ENCODE results near the gene SRP14. TPM values are rescaled to one million over a fixed set of nuclear protein-coding genes. Genes with fewer than 3 reads are reported as not detected.

Gene SRP14
- total and polyA plus RNA-seq, 2 donors: 374 to 522 TPM

- no peaks in the 10 kb centered on the region for H3K27me3 ChIP-seq (ENCODE audit: control insufficient read depth in 2 of 2, insufficient read depth in 1 of 2, low read length in 1 of 2)
- DNase-seq (ENCODE audit: low read depth in 6 of 9, low spot score in 9 of 9): no peak
- WGBS: 98% methylated on average over 10 of the region's 10 CpGs
These were observed 24.0 kb upstream of the SRP14 start for GRCh38 chr15:40062816-40063562.

GRCh38 chr15:40061212-40061901, 22.4 kb upstream of the SRP14 start:
- Histone ChIP-seq H3K9me3 (ENCODE audit: control insufficient read depth in 2 of 2, insufficient read depth in 1 of 2, low read length in 1 of 2) (no peaks in the 10 kb centered on the region), H3K36me3 (ENCODE audit: control insufficient read depth in 2 of 2, insufficient read depth in 2 of 2, low read length in 1 of 2) (no peaks in the 10 kb centered on the region), H3K27ac (ENCODE audit: low read depth in 1 of 2, low read length in 1 of 2) (no peak overlapping the region), H3K4me1 (ENCODE audit: control insufficient read depth in 2 of 2, insufficient read depth in 2 of 2, low read length in 2 of 2) (peaks cover 77 to 94% of the 10 kb centered on the region in 2 donors), H3K27me3 (ENCODE audit: control insufficient read depth in 2 of 2, insufficient read depth in 1 of 2, low read length in 1 of 2) (no peaks in the 10 kb centered on the region), H3K4me3 (ENCODE audit: low read length in 2 of 2) (no peak overlapping the region)
- peak in 1 of 9 donors; percentile 62 for DNase-seq (ENCODE audit: low read depth in 6 of 9, low spot score in 9 of 9)
- WGBS: 70% methylated on average over 15 of the region's 15 CpGs

More at GRCh38 chr15:40062816-40063562, 24.0 kb upstream of the SRP14 start:
- Histone ChIP-seq H3K36me3 (ENCODE audit: control insufficient read depth in 2 of 2, insufficient read depth in 2 of 2, low read length in 1 of 2) (no peaks in the 10 kb centered on the region), H3K9me3 (ENCODE audit: control insufficient read depth in 2 of 2, insufficient read depth in 1 of 2, low read length in 1 of 2) (no peaks in the 10 kb centered on the region), H3K4me1 (ENCODE audit: control insufficient read depth in 2 of 2, insufficient read depth in 2 of 2, low read length in 2 of 2) (peaks cover 63 to 86% of the 10 kb centered on the region in 2 donors), H3K27ac (ENCODE audit: low read depth in 1 of 2, low read length in 1 of 2) (no peak overlapping the region), H3K4me3 (ENCODE audit: low read length in 2 of 2) (no peak overlapping the region)

- 92% methylated on average over 10 of the region's 10 CpGs for WGBS
These were observed 21.4 kb upstream of the SRP14 start for GRCh38 chr15:40060236-40060961.

GRCh38 chr15:40059821-40060220, 20.8 kb upstream of the SRP14 start:
- peaks cover 0 to under 1% of the 10 kb centered on the region in 2 donors for H3K9me3 ChIP-seq (ENCODE audit: control insufficient read depth in 2 of 2, insufficient read depth in 1 of 2, low read length in 1 of 2)
- DNase-seq (ENCODE audit: low read depth in 6 of 9, low spot score in 9 of 9): no peak
- 99% methylated on average over 11 of the region's 11 CpGs for WGBS
- no peaks in the 10 kb centered on the region for H3K36me3 ChIP-seq (ENCODE audit: control insufficient read depth in 2 of 2, insufficient read depth in 2 of 2, low read length in 1 of 2)
- H3K27ac ChIP-seq (ENCODE audit: low read depth in 1 of 2, low read length in 1 of 2): no peak overlapping the region
- H3K27me3 ChIP-seq (ENCODE audit: control insufficient read depth in 2 of 2, insufficient read depth in 1 of 2, low read length in 1 of 2): no peaks in the 10 kb centered on the region
- no peak overlapping the region for H3K4me3 ChIP-seq (ENCODE audit: low read length in 2 of 2)
- H3K4me1 ChIP-seq (ENCODE audit: control insufficient read depth in 2 of 2, insufficient read depth in 2 of 2, low read length in 2 of 2): peaks cover 83 to 98% of the 10 kb centered on the region in 2 donors

More at GRCh38 chr15:40060236-40060961, 21.4 kb upstream of the SRP14 start:
- DNase-seq (ENCODE audit: low read depth in 6 of 9, low spot score in 9 of 9): no peak
- H3K4me3 ChIP-seq (ENCODE audit: low read length in 2 of 2): no peak overlapping the region
- H3K9me3 ChIP-seq (ENCODE audit: control insufficient read depth in 2 of 2, insufficient read depth in 1 of 2, low read length in 1 of 2): no peaks in the 10 kb centered on the region
- no peak overlapping the region for H3K27ac ChIP-seq (ENCODE audit: low read depth in 1 of 2, low read length in 1 of 2)
- no peaks in the 10 kb centered on the region for H3K36me3 ChIP-seq (ENCODE audit: control insufficient read depth in 2 of 2, insufficient read depth in 2 of 2, low read length in 1 of 2)
- peaks cover 83 to 98% of the 10 kb centered on the region in 2 donors for H3K4me1 ChIP-seq (ENCODE audit: control insufficient read depth in 2 of 2, insufficient read depth in 2 of 2, low read length in 2 of 2)
- H3K27me3 ChIP-seq (ENCODE audit: control insufficient read depth in 2 of 2, insufficient read depth in 1 of 2, low read length in 1 of 2): no peaks in the 10 kb centered on the region

GRCh38 chr15:40058476-40059140, 19.6 kb upstream of the SRP14 start:
- Histone ChIP-seq H3K36me3 (ENCODE audit: control insufficient read depth in 2 of 2, insufficient read depth in 2 of 2, low read length in 1 of 2) (no peaks in the 10 kb centered on the region), H3K9me3 (ENCODE audit: control insufficient read depth in 2 of 2, insufficient read depth in 1 of 2, low read length in 1 of 2) (peaks cover 0 to 7% of the 10 kb centered on the region in 2 donors), H3K27me3 (ENCODE audit: control insufficient read depth in 2 of 2, insufficient read depth in 1 of 2, low read length in 1 of 2) (no peaks in the 10 kb centered on the region), H3K27ac (ENCODE audit: low read depth in 1 of 2, low read length in 1 of 2) (no peak overlapping the region), H3K4me1 (ENCODE audit: control insufficient read depth in 2 of 2, insufficient read depth in 2 of 2, low read length in 2 of 2) (peaks cover 81 to 98% of the 10 kb centered on the region in 2 donors), H3K4me3 (ENCODE audit: low read length in 2 of 2) (no peak overlapping the region)
- DNase-seq (ENCODE audit: low read depth in 6 of 9, low spot score in 9 of 9): no peak
- 89% methylated on average over 3 of the region's 3 CpGs for WGBS

- Histone ChIP-seq H3K4me1 (ENCODE audit: control insufficient read depth in 2 of 2, insufficient read depth in 2 of 2, low read length in 2 of 2) (peaks cover 79 to 98% of the 10 kb centered on the region in 2 donors), H3K27me3 (ENCODE audit: control insufficient read depth in 2 of 2, insufficient read depth in 1 of 2, low read length in 1 of 2) (no peaks in the 10 kb centered on the region), H3K4me3 (ENCODE audit: low read length in 2 of 2) (peak overlapping the region; percentile 45 to 53), H3K36me3 (ENCODE audit: control insufficient read depth in 2 of 2, insufficient read depth in 2 of 2, low read length in 1 of 2) (no peaks in the 10 kb centered on the region), H3K9me3 (ENCODE audit: control insufficient read depth in 2 of 2, insufficient read depth in 1 of 2, low read length in 1 of 2) (peaks cover under 1 to 7% of the 10 kb centered on the region in 2 donors), H3K27ac (ENCODE audit: low read depth in 1 of 2, low read length in 1 of 2) (peak overlapping the region; percentile 94 to 100)
- 27% methylated on average over 14 of the region's 14 CpGs for WGBS
- DNase-seq (ENCODE audit: low read depth in 6 of 9, low spot score in 9 of 9): peak in 4 of 9 donors; percentile 74 to 88 (median 75)
These were observed 16.8 kb upstream of the SRP14 start for GRCh38 chr15:40055576-40056293.

- H3K27ac ChIP-seq (ENCODE audit: low read depth in 1 of 2, low read length in 1 of 2): peak overlapping the region; percentile 94 to 100
- H3K36me3 ChIP-seq (ENCODE audit: control insufficient read depth in 2 of 2, insufficient read depth in 2 of 2, low read length in 1 of 2): no peaks in the 10 kb centered on the region
- DNase-seq (ENCODE audit: low read depth in 6 of 9, low spot score in 9 of 9): peak in 7 of 9 donors; percentile 75 to 94 (median 86)
- peaks cover 79 to 98% of the 10 kb centered on the region in 2 donors for H3K4me1 ChIP-seq (ENCODE audit: control insufficient read depth in 2 of 2, insufficient read depth in 2 of 2, low read length in 2 of 2)
- peak overlapping the region; percentile 45 to 53 for H3K4me3 ChIP-seq (ENCODE audit: low read length in 2 of 2)
- no peaks in the 10 kb centered on the region for H3K27me3 ChIP-seq (ENCODE audit: control insufficient read depth in 2 of 2, insufficient read depth in 1 of 2, low read length in 1 of 2)
- 8% methylated on average over 6 of the region's 6 CpGs for WGBS
- H3K9me3 ChIP-seq (ENCODE audit: control insufficient read depth in 2 of 2, insufficient read depth in 1 of 2, low read length in 1 of 2): peaks cover 2 to 7% of the 10 kb centered on the region in 2 donors
These were observed 16.0 kb upstream of the SRP14 start for GRCh38 chr15:40054855-40055575.

GRCh38 chr15:40054605-40054854, 15.5 kb upstream of the SRP14 start:
- peak overlapping the region; percentile 45 to 53 for H3K4me3 ChIP-seq (ENCODE audit: low read length in 2 of 2)
- peak in 3 of 9 donors; percentile 69 to 91 (median 83) for DNase-seq (ENCODE audit: low read depth in 6 of 9, low spot score in 9 of 9)
- 6% methylated on average over 3 of the region's 3 CpGs for WGBS
- no peaks in the 10 kb centered on the region for H3K27me3 ChIP-seq (ENCODE audit: control insufficient read depth in 2 of 2, insufficient read depth in 1 of 2, low read length in 1 of 2)
- H3K36me3 ChIP-seq (ENCODE audit: control insufficient read depth in 2 of 2, insufficient read depth in 2 of 2, low read length in 1 of 2): no peaks in the 10 kb centered on the region
- peak overlapping the region; percentile 94 to 100 for H3K27ac ChIP-seq (ENCODE audit: low read depth in 1 of 2, low read length in 1 of 2)
- peaks cover 84 to 98% of the 10 kb centered on the region in 2 donors for H3K4me1 ChIP-seq (ENCODE audit: control insufficient read depth in 2 of 2, insufficient read depth in 2 of 2, low read length in 2 of 2)
- H3K9me3 ChIP-seq (ENCODE audit: control insufficient read depth in 2 of 2, insufficient read depth in 1 of 2, low read length in 1 of 2): peaks cover 2 to 7% of the 10 kb centered on the region in 2 donors

Data from thymus (tissue), 11 donors.